Activated B cell treated with CpG ODN at 0.5 μM for 24 hours (primary cell): ENCODE measurements around the gene GANAB. TPM values are rescaled to one million over a fixed set of nuclear protein-coding genes. Genes with fewer than 3 reads are reported as not detected.
"Not testable (repeated sequence)": the region's sequence is repeated elsewhere in the genome, so short reads cannot be mapped to it uniquely, and the experiment has no call there.

Experiments used
- ATAC-seq: fragments of 200-7000 bp; cut with Tn5 transposase; one replicate; pipeline ENCODE4 v1.10.0; 2021; ENCODE audit warnings: low read depth, mild to moderate bottlenecking, moderate library complexity
- CTCF ChIA-PET: fragments of 350-600 bp; sonication (Branson Sonifier 250); formaldehyde crosslinking; loops from one replicate; lab custom pipeline; 2021; ENCODE audit warnings: antibody characterized with exemption; lab: Charles Lee
- POLR2A ChIA-PET: fragments of 350-600 bp; sonication (Branson Sonifier 250); formaldehyde crosslinking; loops from one replicate; lab custom pipeline; 2021; ENCODE audit warnings: antibody characterized with exemption; lab: Charles Lee
- DNase-seq: peaks from one replicate; pipeline ENCODE4 v3.0.0; 2022
- H3K27ac Mint-ChIP-seq: one replicate; pipeline ENCODE4 v1.8.0; 2020; ENCODE audit warnings: mixed read lengths
- H3K27me3 Mint-ChIP-seq: one replicate; pipeline ENCODE4 v1.8.0; 2021; ENCODE audit warnings: mixed read lengths
- H3K36me3 Mint-ChIP-seq: one replicate; pipeline ENCODE4 v1.8.0; 2021; ENCODE audit warnings: low read depth, mixed read lengths
- H3K4me1 Mint-ChIP-seq: one replicate; pipeline ENCODE4 v1.8.0; 2021; ENCODE audit warnings: mixed read lengths
- H3K4me3 Mint-ChIP-seq: one replicate; pipeline ENCODE4 v1.8.0; 2020; ENCODE audit warnings: mild to moderate bottlenecking, mixed read lengths
- H3K9me3 Mint-ChIP-seq: one replicate; pipeline ENCODE4 v1.8.0; 2020; ENCODE audit warnings: mixed read lengths
- CTCF ChIP-seq: fragments of 200-600 bp; IDR thresholded peaks from one replicate; pipeline ENCODE4 v1.8.0; 2022; ENCODE audit warnings: antibody characterized with exemption, mild to moderate bottlenecking
- intact Hi-C: fragments of 100-400 bp; cut with micrococcal nuclease; formaldehyde crosslinking; loops from one replicate; pipeline ENCODE4 v1.15.1; 2024
- total RNA-seq: library from RNA; stranded (reverse); gene quantifications from 2 replicates; pipeline ENCODE4 v1.2.3, GENCODE V29; 2022

Gene GANAB
- total RNA-seq: 187 and 189 TPM in 2 replicates

GRCh38 chr11:62645946-62646824 is at the start of gene GANAB:
Gene GANAB, minus strand, starts transcription at chr11:62646613. Its CDS starts 14 bp downstream, at chr11:62646599.
- H3K9me3 Mint-ChIP-seq: no peaks in the 10 kb centered on the region
- peaks cover 36% of the 10 kb centered on the region for H3K36me3 Mint-ChIP-seq
- ChIA-PET CTCF (interaction anchor here (0.9 to 1.4 kb wide), 3 partner anchors 9 to 221 kb away, joined by 3 read pairs; no protein-coding TSS in a partner anchor), POLR2A (interaction anchor here (0.5 to 5.8 kb wide), 38 partner anchors 8 to 1241 kb away, joined by 3 to 130 read pairs (median 4); partner anchors contain the start of genes AHNAK, B3GAT3, BSCL2 and C11orf98)
- ATAC-seq: peak; percentile 99
- intact Hi-C loops: loop anchor here (1.0 to 2.0 kb wide), 8 partner anchors 19 to 210 kb away; partner anchors contain the start of genes C11orf98, CSKMT, EML3 and HNRNPUL2
- H3K4me1 Mint-ChIP-seq: peaks cover 34% of the 10 kb centered on the region
- peak within 1 kb of the TSS; percentile 93 for H3K4me3 Mint-ChIP-seq
- no peaks in the 10 kb centered on the region for H3K27me3 Mint-ChIP-seq
- H3K27ac Mint-ChIP-seq: peak within 1 kb of the TSS; percentile 86
- no peak for TF ChIP-seq CTCF
- DNase-seq: peak; percentile 89

GRCh38 chr11:62694455-62695167 is 48.2 kb upstream of the GANAB start:
- intact Hi-C loops: loop anchor here (1.0 kb wide), 7 partner anchors 13 to 299 kb away; partner anchors contain the start of gene EML3
- H3K4me3 Mint-ChIP-seq: no peak overlapping the region
- H3K9me3 Mint-ChIP-seq: no peaks in the 10 kb centered on the region
- H3K4me1 Mint-ChIP-seq: peaks cover 5% of the 10 kb centered on the region
- no peaks in the 10 kb centered on the region for H3K27me3 Mint-ChIP-seq
- ChIA-PET CTCF (interaction anchor here (0.6 to 4.7 kb wide), 19 partner anchors 8 to 301 kb away, joined by 3 to 37 read pairs (median 5); partner anchors contain the start of genes B3GAT3, C11orf98, CSKMT and EEF1G), POLR2A (interaction anchor here (0.6 to 1.9 kb wide), 11 partner anchors 10 to 270 kb away, joined by 3 to 8 read pairs (median 5); partner anchors contain the start of genes C11orf98, CSKMT, INTS5 and LBHD1)
- TF ChIP-seq CTCF: no peak
- H3K27ac Mint-ChIP-seq: no peak overlapping the region
- peak; percentile 88 for ATAC-seq
- H3K36me3 Mint-ChIP-seq: peaks cover 24% of the 10 kb centered on the region
- peak; percentile 55 for DNase-seq

GRCh38 chr11:62693624-62694023 is 47.2 kb upstream of the GANAB start:
- POLR2A ChIA-PET: interaction anchor here (0.6 to 1.9 kb wide), 7 partner anchors 13 to 269 kb away, joined by 3 to 8 read pairs (median 5); partner anchors contain the start of genes C11orf98, CSKMT and TUT1
- H3K4me3 Mint-ChIP-seq, H3K27ac Mint-ChIP-seq, H3K9me3 Mint-ChIP-seq, DNase-seq, H3K27me3 Mint-ChIP-seq, H3K4me1 Mint-ChIP-seq, ATAC-seq: not testable (repeated sequence)
- peaks cover 25% of the 10 kb centered on the region for H3K36me3 Mint-ChIP-seq
- intact Hi-C loops: loop anchor here (1.0 kb wide), 6 partner anchors 12 to 298 kb away; partner anchors contain the start of gene EML3
- CTCF ChIA-PET: interaction anchor here (0.6 to 4.7 kb wide), 15 partner anchors 9 to 300 kb away, joined by 3 to 37 read pairs (median 5); partner anchors contain the start of genes C11orf98, CSKMT and TUT1

- no peak for DNase-seq
- CTCF ChIA-PET: interaction anchor here (1.1 to 1.3 kb wide), 2 partner anchors 9 to 265 kb away, joined by 3 to 7 read pairs; no protein-coding TSS in a partner anchor
- Mint-ChIP-seq H3K9me3 (no peaks in the 10 kb centered on the region), H3K4me3 (no peak within 1 kb of the TSS), H3K27ac (no peak within 1 kb of the TSS), H3K27me3 (peaks cover 7% of the 10 kb centered on the region), H3K36me3 (peaks cover 25% of the 10 kb centered on the region), H3K4me1 (peaks cover 1% of the 10 kb centered on the region)
- no peak for ATAC-seq
- POLR2A ChIA-PET: interaction anchor here (1.1 to 1.5 kb wide), 5 partner anchors 9 to 98 kb away, joined by 3 to 8 read pairs (median 5); partner anchors contain the start of genes C11orf98, CSKMT, MTA2 and TUT1
- intact Hi-C loops: no loop called here
- no peak for TF ChIP-seq CTCF
These were observed 43.2 kb upstream of the GANAB start, which contains the start of gene LRRN4CL for GRCh38 chr11:62689421-62690183. Gene LRRN4CL, minus strand, starts transcription at chr11:62689530. Its CDS starts 1,022 bp downstream, at chr11:62688508.
